OCI-LY1 (cell line): ENCODE data around the gene YWHAH.

Source experiments
- CTCF ChIP-seq: fragments of 200-600 bp; sonication (generic), shearing (Covaris generic); IDR thresholded peaks from 2 replicates; pipeline ENCODE4 v1.5.1; 2017; ENCODE audit warnings: mild to moderate bottlenecking, antibody characterized with exemption, low read length, moderate library complexity, mixed read lengths
- EZH2 ChIP-seq: fragments of 200-600 bp; sonication (generic), shearing (Covaris generic); IDR thresholded peaks from 2 replicates; pipeline ENCODE4 v1.8.0; 2017; ENCODE audit warnings: borderline replicate concordance, mixed run types, mild to moderate bottlenecking, antibody characterized with exemption, low read length, moderate library complexity, mixed read lengths

- peak; percentile 88 for TF ChIP-seq CTCF
- TF ChIP-seq EZH2, result no peak
Measured at GRCh38 chr22:31947296-31947695, 3.0 kb downstream of the YWHAH start.
